RWPE1 (cell line): ENCODE measurements around the gene MBNL3.

Experiments
- CTCF ChIA-PET: fragments of 350-600 bp; sonication (Branson Sonifier 250); formaldehyde crosslinking; extraction: SDS; loops from one replicate; lab custom pipeline; 2021; lab: Yijun Ruan, JAX
- POLR2A ChIA-PET: fragments of 400-600 bp; formaldehyde crosslinking; extraction: SDS; loops from one replicate; lab custom pipeline; 2020; ENCODE audit warnings: antibody characterized with exemption; ENCODE audit not compliant: low non-redundant PET; lab: Yijun Ruan, JAX
- DNase-seq: peaks from one replicate; pipeline ENCODE4 v3.0.0; 2012; ENCODE audit warnings: low spot score
- H3K27ac ChIP-seq: fragments of 450-650 bp; 2 replicates; pipeline ENCODE4 v1.5.1; 2017
- CTCF ChIP-seq: fragments of 450-650 bp; conservative IDR thresholded peaks from 2 replicates; pipeline ENCODE4 v1.5.1; 2017; ENCODE audit warnings: low read depth, mild to moderate bottlenecking

MBNL3 gene

GRCh38 chrX:132406106-132406505 lies 82.7 kb downstream of the MBNL3 start:
- ChIA-PET CTCF (no interaction called here), POLR2A (no interaction called here)
- TF ChIP-seq CTCF = no peak
- DNase-seq = no peak
- no peak overlapping the region for H3K27ac ChIP-seq

- ChIA-PET CTCF (no interaction called here), POLR2A (no interaction called here)
- no peak for TF ChIP-seq CTCF
- no peak overlapping the region for H3K27ac ChIP-seq
- no peak for DNase-seq
Observed at GRCh38 chrX:132404266-132404665, 84.6 kb downstream of the MBNL3 start.

GRCh38 chrX:132401935-132402334 lies 86.9 kb downstream of the MBNL3 start:
- no peak for DNase-seq
- no peak for TF ChIP-seq CTCF
- CTCF ChIA-PET = no interaction called here
- POLR2A ChIA-PET = no interaction called here
- H3K27ac ChIP-seq = no peak overlapping the region

DNA sequence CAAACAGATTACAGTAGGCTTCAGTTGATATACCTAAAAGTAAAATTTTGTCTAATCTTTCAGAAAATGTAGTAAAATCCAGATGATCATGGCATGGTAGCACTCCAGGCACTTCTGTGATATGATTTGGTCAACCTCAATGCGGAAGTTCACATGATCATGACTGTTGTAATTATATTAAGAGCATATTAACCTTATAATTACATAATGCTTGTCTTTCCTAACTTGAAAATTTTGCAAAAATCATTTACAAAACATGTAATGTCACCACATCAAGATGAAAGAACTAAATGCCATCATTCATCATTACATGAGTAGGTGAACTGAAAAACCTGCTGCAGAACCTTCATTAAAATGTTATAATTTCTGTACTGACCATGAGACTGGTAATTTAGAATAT lies 88.1 kb downstream of the MBNL3 start:
- ChIA-PET POLR2A (no interaction called here), CTCF (no interaction called here)
- DNase-seq = no peak
- H3K27ac ChIP-seq = no peak overlapping the region
- no peak for TF ChIP-seq CTCF

DNA sequence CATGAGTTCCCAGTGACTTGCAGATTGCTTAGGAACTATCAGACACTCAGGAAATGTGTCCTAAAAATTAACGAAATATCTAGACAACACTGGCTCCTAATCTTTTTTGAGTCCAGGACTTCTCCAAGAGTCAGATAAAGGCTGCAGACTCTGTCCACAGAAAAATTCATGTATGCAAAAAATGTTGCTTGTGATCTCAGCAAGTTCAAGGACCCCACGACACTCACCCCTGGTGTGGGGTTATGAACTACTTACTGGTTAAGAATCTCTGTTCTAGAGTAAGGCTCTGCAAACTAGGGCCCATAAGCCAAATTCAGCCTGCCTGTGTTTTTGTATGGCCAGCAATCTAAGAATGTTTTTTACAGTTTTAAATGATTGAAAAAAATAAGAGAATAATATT lies 93.2 kb downstream of the MBNL3 start:
- H3K27ac ChIP-seq = no peak overlapping the region
- ChIA-PET CTCF (interaction anchor here (0.5 kb wide), 1 partner anchor 134 kb away, joined by 4 read pairs; no protein-coding TSS in a partner anchor), POLR2A (no interaction called here)
- TF ChIP-seq CTCF = no peak
- DNase-seq = no peak

DNA sequence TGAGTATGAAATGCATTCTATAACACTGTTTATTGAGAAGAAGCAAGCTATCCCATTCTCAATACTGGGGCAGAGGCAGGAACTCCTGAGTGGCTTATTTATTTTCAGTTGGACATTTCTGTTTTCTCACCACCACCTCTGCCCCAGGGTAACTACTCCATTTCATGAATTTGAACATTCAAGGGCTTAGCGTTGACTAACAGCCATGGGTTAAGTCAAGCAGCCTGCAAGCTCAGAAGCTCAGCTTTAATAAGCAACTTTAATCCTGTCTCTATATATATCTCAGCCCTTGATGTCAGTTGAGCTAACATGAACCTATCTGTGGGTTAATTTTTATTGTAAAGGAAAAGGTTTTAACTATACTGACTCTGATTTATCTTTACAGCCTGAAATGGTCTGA lies 93.8 kb downstream of the MBNL3 start:
- H3K27ac ChIP-seq = no peak overlapping the region
- no peak for TF ChIP-seq CTCF
- POLR2A ChIA-PET = no interaction called here
- DNase-seq = no peak
- CTCF ChIA-PET = interaction anchor here (0.5 kb wide), 1 partner anchor 135 kb away, joined by 4 read pairs; no protein-coding TSS in a partner anchor

DNA sequence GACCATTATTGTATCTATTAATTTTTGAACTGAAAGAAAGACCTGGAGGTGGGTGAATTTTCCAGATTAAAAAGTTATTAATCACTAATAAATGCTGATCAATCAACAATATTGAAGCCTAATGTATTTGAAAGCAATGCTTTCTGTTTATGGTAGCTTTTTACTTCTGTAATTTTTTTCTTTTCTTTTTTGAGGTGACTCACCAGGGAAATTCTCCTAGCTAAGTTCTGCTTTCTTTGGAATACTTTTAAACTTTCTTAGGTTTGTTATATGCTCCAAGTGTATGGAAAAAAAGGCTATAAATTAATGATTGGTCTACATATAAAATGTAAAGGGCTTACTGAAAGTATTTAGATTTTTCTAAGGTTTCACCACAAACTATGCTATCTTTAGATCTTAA lies 94.2 kb downstream of the MBNL3 start:
- POLR2A ChIA-PET = no interaction called here
- CTCF ChIA-PET = no interaction called here
- DNase-seq = no peak
- H3K27ac ChIP-seq = no peak overlapping the region
- TF ChIP-seq CTCF = no peak
